ENCODE results near the gene ARHGEF38. TPM values are rescaled to one million over a fixed set of nuclear protein-coding genes. Genes with fewer than 3 reads are reported as not detected.
"Not testable (repeated sequence)": the region's sequence is repeated elsewhere in the genome, so short reads cannot be mapped to it uniquely, and the experiment has no call there.

ARHGEF38 gene
- total and polyA plus RNA-seq, 4 donors: 0.03 to 0.92 (median 0.37) TPM

DNA sequence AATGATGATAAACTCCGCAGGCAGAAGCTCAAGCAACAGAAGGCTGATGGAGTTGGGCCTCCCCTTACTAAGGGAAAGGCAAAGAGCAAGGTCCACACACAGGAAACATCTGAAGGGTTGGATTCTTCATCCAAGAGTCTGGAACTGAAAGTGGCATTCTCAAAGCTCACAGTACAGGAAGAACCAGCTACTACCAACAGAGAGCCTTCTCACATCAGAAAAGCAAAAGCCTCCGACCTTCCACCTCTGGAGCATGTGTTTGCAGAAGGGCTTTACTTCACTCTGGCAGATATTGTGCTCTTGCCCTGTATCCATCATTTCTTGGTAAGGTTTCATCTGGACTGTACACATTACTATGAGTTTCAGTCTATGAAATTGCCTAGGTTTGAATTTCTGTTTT lies 166.8 kb downstream of the ARHGEF38 start:
- Histone ChIP-seq H3K9me3 (ENCODE audit: control insufficient read depth in 4 of 4, low read length in 3 of 4) (no peaks in the 10 kb centered on the region), H3K27ac (ENCODE audit: low read depth in 1 of 2, low read length in 2 of 2) (no peak overlapping the region), H3K9ac (ENCODE audit: low read depth in 1 of 2, low read length in 2 of 2) (no peak overlapping the region), H3K4me1 (ENCODE audit: control insufficient read depth in 4 of 4, insufficient read depth in 4 of 4, low read length in 3 of 4) (peaks cover 0 to 2% (median 0%) of the 10 kb centered on the region in 4 donors), H3K27me3 (ENCODE audit: control insufficient read depth in 4 of 4, insufficient read depth in 4 of 4, low read length in 3 of 4) (no peaks in the 10 kb centered on the region), H3K36me3 (ENCODE audit: control insufficient read depth in 4 of 4, insufficient read depth in 3 of 4, low read depth in 1 of 4, low read length in 3 of 4) (peaks cover 0 to 7% (median under 1%) of the 10 kb centered on the region in 4 donors), H3K4me3 (ENCODE audit: low read depth in 1 of 3, low read length in 3 of 3) (no peak overlapping the region)
- no peak for DNase-seq (ENCODE audit: low spot score)
- 93% methylated on average over 2 of the region's 2 CpGs for WGBS
- TF ChIP-seq YY1 (IDR thresholded peaks at IDR 0.05): no peak

GRCh38 chr4:105725623-105726022 lies 173.2 kb downstream of the ARHGEF38 start:
- H3K36me3 ChIP-seq (ENCODE audit: control insufficient read depth in 4 of 4, insufficient read depth in 3 of 4, low read depth in 1 of 4, low read length in 3 of 4): no peaks in the 10 kb centered on the region
- H3K27me3 ChIP-seq (ENCODE audit: control insufficient read depth in 4 of 4, insufficient read depth in 4 of 4, low read length in 3 of 4): no peaks in the 10 kb centered on the region
- H3K4me1 ChIP-seq (ENCODE audit: control insufficient read depth in 4 of 4, insufficient read depth in 4 of 4, low read length in 3 of 4): no peaks in the 10 kb centered on the region
- TF ChIP-seq CTCF (IDR thresholded peaks at IDR 0.05; ENCODE audit: low read depth, low read length, missing input control): no peak
- TF ChIP-seq, protein P1, sequence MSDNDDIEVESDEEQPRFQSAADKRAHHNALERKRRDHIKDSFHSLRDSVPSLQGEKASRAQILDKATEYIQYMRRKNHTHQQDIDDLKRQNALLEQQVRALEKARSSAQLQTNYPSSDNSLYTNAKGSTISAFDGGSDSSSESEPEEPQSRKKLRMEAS (IDR thresholded peaks at IDR 0.05): no peak
- no peak for TF ChIP-seq ZBTB33 (IDR thresholded peaks at IDR 0.05)
- TF ChIP-seq FOXA1 (IDR thresholded peaks at IDR 0.05): no peak
- no peak for TF ChIP-seq FOXA2 (IDR thresholded peaks at IDR 0.05)
- TF ChIP-seq RXRA (IDR thresholded peaks at IDR 0.05): no peak
- TF ChIP-seq, protein P2, sequence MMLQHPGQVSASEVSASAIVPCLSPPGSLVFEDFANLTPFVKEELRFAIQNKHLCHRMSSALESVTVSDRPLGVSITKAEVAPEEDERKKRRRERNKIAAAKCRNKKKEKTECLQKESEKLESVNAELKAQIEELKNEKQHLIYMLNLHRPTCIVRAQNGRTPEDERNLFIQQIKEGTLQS (IDR thresholded peaks at IDR 0.05): no peak
- DNase-seq (ENCODE audit: low spot score): no peak
- H3K27ac ChIP-seq (ENCODE audit: low read depth in 1 of 2, low read length in 2 of 2): no peak overlapping the region
- no peaks in the 10 kb centered on the region for H3K9me3 ChIP-seq (ENCODE audit: control insufficient read depth in 4 of 4, low read length in 3 of 4)
- no peak overlapping the region for H3K9ac ChIP-seq (ENCODE audit: low read depth in 1 of 2, low read length in 2 of 2)
- H3K4me3 ChIP-seq (ENCODE audit: low read depth in 1 of 3, low read length in 3 of 3): no peak overlapping the region
- WGBS: 97% methylated on average over 2 of the region's 2 CpGs

DNA sequence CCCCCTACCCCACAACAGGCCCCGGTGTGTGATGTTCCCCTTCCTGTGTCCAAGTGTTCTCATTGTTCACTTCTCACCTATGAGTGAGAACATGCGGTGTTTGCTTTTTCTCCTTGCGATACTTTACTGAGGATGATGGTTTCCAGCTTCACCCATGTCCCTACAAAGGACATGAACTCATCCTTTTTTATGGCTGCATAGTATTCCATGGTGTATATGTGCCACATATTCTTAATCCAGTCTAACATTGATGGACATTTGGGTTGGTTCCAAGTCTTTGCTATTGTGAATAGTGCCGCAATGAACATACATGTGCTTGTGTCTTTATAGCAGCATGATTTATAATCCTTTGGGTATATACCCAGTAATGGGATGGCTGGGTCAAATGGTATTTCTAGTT lies 177.5 kb downstream of the ARHGEF38 start:
- H3K4me1 ChIP-seq (ENCODE audit: control insufficient read depth in 4 of 4, insufficient read depth in 4 of 4, low read length in 3 of 4); H3K9me3 ChIP-seq (ENCODE audit: control insufficient read depth in 4 of 4, low read length in 3 of 4); DNase-seq (ENCODE audit: low spot score); H3K36me3 ChIP-seq (ENCODE audit: control insufficient read depth in 4 of 4, insufficient read depth in 3 of 4, low read depth in 1 of 4, low read length in 3 of 4); H3K27me3 ChIP-seq (ENCODE audit: control insufficient read depth in 4 of 4, insufficient read depth in 4 of 4, low read length in 3 of 4); H3K4me3 ChIP-seq (ENCODE audit: low read depth in 1 of 3, low read length in 3 of 3); H3K9ac ChIP-seq (ENCODE audit: low read depth in 1 of 2, low read length in 2 of 2); H3K27ac ChIP-seq (ENCODE audit: low read depth in 1 of 2, low read length in 2 of 2): not testable (repeated sequence)
- 99% methylated on average over 4 of the region's 4 CpGs for WGBS

Small RNA genes within 50 kb of the gene (small RNA-seq; reads per million reads assigned to genes)
- gene ATP5F1EP1: not detected

Other genes with a start within 250 kb of the ARHGEF38 start
- 10 to 100 TPM; 48.3 to 60.0 TPM for gene PPA2, start 78.6 kb upstream of the ARHGEF38 start, total RNA-seq
- 100 to 1,000 TPM in 1 of 2 donors, 10 to 100 TPM in 1; 81.6 to 102 TPM for gene PPA2, start 78.6 kb upstream of the ARHGEF38 start, polyA plus RNA-seq
- gene INTS12, start 156.1 kb downstream of the ARHGEF38 start, total RNA-seq: 10 to 100 TPM in 1 of 2 donors, 1 to 10 TPM in 1; 9.4 to 15.8 TPM
- 10 to 100 TPM; 11.2 to 16.4 TPM for gene INTS12, start 156.1 kb downstream of the ARHGEF38 start, polyA plus RNA-seq
- gene GSTCD, start 156.2 kb downstream of the ARHGEF38 start, total RNA-seq: 1 to 10 TPM; 7.1 to 8.7 TPM
- 1 to 10 TPM; 1.2 to 1.5 TPM for gene GSTCD, start 156.2 kb downstream of the ARHGEF38 start, polyA plus RNA-seq

Data from liver (tissue), 10 donors.